Measurements from ENCODE around the gene EXOC2. TPM values are rescaled to one million over a fixed set of nuclear protein-coding genes. Genes with fewer than 3 reads are reported as not detected.

EXOC2 gene
- total RNA-seq, 1 experiment from 2014 or later = 17.6 TPM

GRCh38 chr6:593139-593906, 99.6 kb downstream of the EXOC2 start:
- H2AFZ ChIP-seq (ENCODE audit: low read length) = no peak overlapping the region
- H3K4me2 ChIP-seq (ENCODE audit: low read depth, low read length, poor library complexity, severe bottlenecking) = no peak overlapping the region
- no peak overlapping the region for H3K4me3 ChIP-seq (ENCODE audit: low read length)
- no peaks in the 10 kb centered on the region for H3K9me2 ChIP-seq (replicated peaks; ENCODE audit: insufficient read depth, low read length)
- no peaks in the 10 kb centered on the region for H3K27me3 ChIP-seq (ENCODE audit: low read length)
- no peaks in the 10 kb centered on the region for H3K36me3 ChIP-seq (ENCODE audit: insufficient read depth, low read length)
- no peak overlapping the region for H3K9ac ChIP-seq (ENCODE audit: low read length)
- H3K79me2 ChIP-seq (ENCODE audit: low read length) = no peaks in the 10 kb centered on the region
- H3K27ac ChIP-seq (ENCODE audit: low read length) = no peak overlapping the region
- no peaks in the 10 kb centered on the region for H3K9me3 ChIP-seq (ENCODE audit: low read length)
- no peaks in the 10 kb centered on the region for H3K4me1 ChIP-seq (ENCODE audit: low read length)
- no peaks in the 10 kb centered on the region for H4K20me1 ChIP-seq (ENCODE audit: insufficient read depth, low read depth, low read length)
- DNase-seq = peak; percentile 90

- no peaks in the 10 kb centered on the region for H3K9me2 ChIP-seq (replicated peaks; ENCODE audit: insufficient read depth, low read length)
- no peaks in the 10 kb centered on the region for H3K79me2 ChIP-seq (ENCODE audit: low read length)
- no peak for DNase-seq
- H3K27ac ChIP-seq (ENCODE audit: low read length) = no peak overlapping the region
- no peak overlapping the region for H2AFZ ChIP-seq (ENCODE audit: low read length)
- H4K20me1 ChIP-seq (ENCODE audit: insufficient read depth, low read depth, low read length) = no peaks in the 10 kb centered on the region
- H3K36me3 ChIP-seq (ENCODE audit: insufficient read depth, low read length) = no peaks in the 10 kb centered on the region
- H3K4me2 ChIP-seq (ENCODE audit: low read depth, low read length, poor library complexity, severe bottlenecking) = no peak overlapping the region
- no peaks in the 10 kb centered on the region for H3K4me1 ChIP-seq (ENCODE audit: low read length)
- H3K9me3 ChIP-seq (ENCODE audit: low read length) = no peaks in the 10 kb centered on the region
- H3K4me3 ChIP-seq (ENCODE audit: low read length) = no peak overlapping the region
- H3K27me3 ChIP-seq (ENCODE audit: low read length) = no peaks in the 10 kb centered on the region
- H3K9ac ChIP-seq (ENCODE audit: low read length) = no peak overlapping the region
Observed at GRCh38 chr6:589090-589489, 103.8 kb downstream of the EXOC2 start.

- Histone ChIP-seq H3K4me3 (ENCODE audit: low read length) (no peak overlapping the region), H3K9ac (ENCODE audit: low read length) (no peak overlapping the region), H3K9me3 (ENCODE audit: low read length) (no peaks in the 10 kb centered on the region), H3K36me3 (ENCODE audit: insufficient read depth, low read length) (no peaks in the 10 kb centered on the region), H3K4me2 (ENCODE audit: low read depth, low read length, poor library complexity, severe bottlenecking) (no peak overlapping the region), H3K9me2 (replicated peaks; ENCODE audit: insufficient read depth, low read length) (no peaks in the 10 kb centered on the region), H4K20me1 (ENCODE audit: insufficient read depth, low read depth, low read length) (no peaks in the 10 kb centered on the region), H3K79me2 (ENCODE audit: low read length) (0 out of 2 replicates have a peak, but pooled peaks cover 2% of the 10 kb centered on the region), H3K4me1 (ENCODE audit: low read length) (peaks cover 6% of the 10 kb centered on the region), H2AFZ (ENCODE audit: low read length) (no peak overlapping the region), H3K27me3 (ENCODE audit: low read length) (no peaks in the 10 kb centered on the region), H3K27ac (ENCODE audit: low read length) (no peak overlapping the region)
- no peak for DNase-seq
Observed at GRCh38 chr6:586553-586952, 106.4 kb downstream of the EXOC2 start.

GRCh38 chr6:583635-584034, 109.3 kb downstream of the EXOC2 start:
- 0 out of 2 replicates have a peak, but pooled peaks cover 2% of the 10 kb centered on the region for H3K79me2 ChIP-seq (ENCODE audit: low read length)
- no peaks in the 10 kb centered on the region for H3K27me3 ChIP-seq (ENCODE audit: low read length)
- H3K4me2 ChIP-seq (ENCODE audit: low read depth, low read length, poor library complexity, severe bottlenecking) = no peak overlapping the region
- no peak overlapping the region for H3K27ac ChIP-seq (ENCODE audit: low read length)
- no peak overlapping the region for H2AFZ ChIP-seq (ENCODE audit: low read length)
- H3K9ac ChIP-seq (ENCODE audit: low read length) = no peak overlapping the region
- no peak for DNase-seq
- H3K4me1 ChIP-seq (ENCODE audit: low read length) = peaks cover 6% of the 10 kb centered on the region
- H3K9me3 ChIP-seq (ENCODE audit: low read length) = no peaks in the 10 kb centered on the region
- H3K36me3 ChIP-seq (ENCODE audit: insufficient read depth, low read length) = no peaks in the 10 kb centered on the region
- H3K9me2 ChIP-seq (replicated peaks; ENCODE audit: insufficient read depth, low read length) = no peaks in the 10 kb centered on the region
- no peak overlapping the region for H3K4me3 ChIP-seq (ENCODE audit: low read length)
- no peaks in the 10 kb centered on the region for H4K20me1 ChIP-seq (ENCODE audit: insufficient read depth, low read depth, low read length)

- no peak overlapping the region for H3K9ac ChIP-seq (ENCODE audit: low read length)
- H3K9me2 ChIP-seq (replicated peaks; ENCODE audit: insufficient read depth, low read length) = no peaks in the 10 kb centered on the region
- 0 out of 2 replicates have a peak, but pooled peaks cover 2% of the 10 kb centered on the region for H3K79me2 ChIP-seq (ENCODE audit: low read length)
- no peaks in the 10 kb centered on the region for H3K36me3 ChIP-seq (ENCODE audit: insufficient read depth, low read length)
- H2AFZ ChIP-seq (ENCODE audit: low read length) = no peak overlapping the region
- H4K20me1 ChIP-seq (ENCODE audit: insufficient read depth, low read depth, low read length) = no peaks in the 10 kb centered on the region
- no peak overlapping the region for H3K4me2 ChIP-seq (ENCODE audit: low read depth, low read length, poor library complexity, severe bottlenecking)
- no peaks in the 10 kb centered on the region for H3K9me3 ChIP-seq (ENCODE audit: low read length)
- no peaks in the 10 kb centered on the region for H3K27me3 ChIP-seq (ENCODE audit: low read length)
- no peak overlapping the region for H3K27ac ChIP-seq (ENCODE audit: low read length)
- no peak overlapping the region for H3K4me3 ChIP-seq (ENCODE audit: low read length)
- no peak for DNase-seq
- peaks cover 6% of the 10 kb centered on the region for H3K4me1 ChIP-seq (ENCODE audit: low read length)
Observed at GRCh38 chr6:583116-583515, 109.8 kb downstream of the EXOC2 start.

GRCh38 chr6:582370-582769, 110.6 kb downstream of the EXOC2 start:
- H3K9ac ChIP-seq (ENCODE audit: low read length) = no peak overlapping the region

GRCh38 chr6:579339-579738, 113.6 kb downstream of the EXOC2 start:
- Histone ChIP-seq H3K27ac (ENCODE audit: low read length) (no peak overlapping the region), H3K4me2 (ENCODE audit: low read depth, low read length, poor library complexity, severe bottlenecking) (no peak overlapping the region), H3K36me3 (ENCODE audit: insufficient read depth, low read length) (no peaks in the 10 kb centered on the region), H4K20me1 (ENCODE audit: insufficient read depth, low read depth, low read length) (no peaks in the 10 kb centered on the region), H3K4me1 (ENCODE audit: low read length) (peaks cover 6% of the 10 kb centered on the region), H3K4me3 (ENCODE audit: low read length) (no peak overlapping the region), H3K9me3 (ENCODE audit: low read length) (0 out of 2 replicates have a peak, but pooled peaks cover 5% of the 10 kb centered on the region), H3K9me2 (replicated peaks; ENCODE audit: insufficient read depth, low read length) (no peaks in the 10 kb centered on the region), H3K9ac (ENCODE audit: low read length) (no peak overlapping the region), H3K79me2 (ENCODE audit: low read length) (0 out of 2 replicates have a peak, but pooled peaks cover 2% of the 10 kb centered on the region), H2AFZ (ENCODE audit: low read length) (no peak overlapping the region), H3K27me3 (ENCODE audit: low read length) (no peaks in the 10 kb centered on the region)
- DNase-seq = no peak

More at GRCh38 chr6:582370-582769, 110.6 kb downstream of the EXOC2 start:
- no peaks in the 10 kb centered on the region for H4K20me1 ChIP-seq (ENCODE audit: insufficient read depth, low read depth, low read length)
- H3K27ac ChIP-seq (ENCODE audit: low read length) = no peak overlapping the region
- no peaks in the 10 kb centered on the region for H3K36me3 ChIP-seq (ENCODE audit: insufficient read depth, low read length)
- H3K79me2 ChIP-seq (ENCODE audit: low read length) = 0 out of 2 replicates have a peak, but pooled peaks cover 2% of the 10 kb centered on the region
- no peaks in the 10 kb centered on the region for H3K27me3 ChIP-seq (ENCODE audit: low read length)
- H3K4me3 ChIP-seq (ENCODE audit: low read length) = no peak overlapping the region
- no peak overlapping the region for H3K4me2 ChIP-seq (ENCODE audit: low read depth, low read length, poor library complexity, severe bottlenecking)
- no peak overlapping the region for H2AFZ ChIP-seq (ENCODE audit: low read length)
- DNase-seq = no peak
- H3K9me2 ChIP-seq (replicated peaks; ENCODE audit: insufficient read depth, low read length) = no peaks in the 10 kb centered on the region
- H3K9me3 ChIP-seq (ENCODE audit: low read length) = no peaks in the 10 kb centered on the region
- peaks cover 6% of the 10 kb centered on the region for H3K4me1 ChIP-seq (ENCODE audit: low read length)

- no peaks in the 10 kb centered on the region for H3K27me3 ChIP-seq (ENCODE audit: low read length)
- H3K9me3 ChIP-seq (ENCODE audit: low read length) = 0 out of 2 replicates have a peak, but pooled peaks cover 5% of the 10 kb centered on the region
- H3K4me2 ChIP-seq (ENCODE audit: low read depth, low read length, poor library complexity, severe bottlenecking) = no peak overlapping the region
- no peak overlapping the region for H3K27ac ChIP-seq (ENCODE audit: low read length)
- no peaks in the 10 kb centered on the region for H3K9me2 ChIP-seq (replicated peaks; ENCODE audit: insufficient read depth, low read length)
- no peak overlapping the region for H3K4me3 ChIP-seq (ENCODE audit: low read length)
- H3K36me3 ChIP-seq (ENCODE audit: insufficient read depth, low read length) = no peaks in the 10 kb centered on the region
- no peaks in the 10 kb centered on the region for H4K20me1 ChIP-seq (ENCODE audit: insufficient read depth, low read depth, low read length)
- H3K4me1 ChIP-seq (ENCODE audit: low read length) = no peaks in the 10 kb centered on the region
- no peaks in the 10 kb centered on the region for H3K79me2 ChIP-seq (ENCODE audit: low read length)
- no peak overlapping the region for H2AFZ ChIP-seq (ENCODE audit: low read length)
- no peak for DNase-seq
- H3K9ac ChIP-seq (ENCODE audit: low read length) = no peak overlapping the region
Observed at GRCh38 chr6:572596-573265, 120.2 kb downstream of the EXOC2 start.
